ENCODE results near the gene IL12A. TPM values are rescaled to one million over a fixed set of nuclear protein-coding genes. Genes with fewer than 3 reads are reported as not detected.

Gene IL12A
- total RNA-seq, 1 donor from 2014 or later: not detected

DNA sequence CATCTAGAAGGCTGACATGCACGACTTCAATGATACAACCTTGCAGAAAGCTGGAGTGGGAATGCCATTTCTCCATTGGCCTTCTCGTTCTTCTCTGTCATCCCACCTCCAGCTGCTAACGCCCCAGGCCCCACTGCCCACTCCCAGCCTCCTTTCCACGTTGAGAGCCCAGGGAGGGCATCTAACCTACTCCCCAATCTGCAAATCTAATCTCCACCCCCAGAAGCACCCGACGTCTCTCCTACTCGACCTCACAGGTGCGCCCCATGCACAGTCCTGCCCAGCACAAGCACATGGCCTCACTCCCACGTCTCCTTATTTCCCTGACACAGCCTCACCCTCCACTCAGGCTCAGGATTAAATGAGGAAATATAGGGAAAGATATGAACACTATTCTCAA lies 33.4 kb downstream of the IL12A start:
- no peak overlapping the region for H3K4me3 ChIP-seq
- TF ChIP-seq, protein P1, sequence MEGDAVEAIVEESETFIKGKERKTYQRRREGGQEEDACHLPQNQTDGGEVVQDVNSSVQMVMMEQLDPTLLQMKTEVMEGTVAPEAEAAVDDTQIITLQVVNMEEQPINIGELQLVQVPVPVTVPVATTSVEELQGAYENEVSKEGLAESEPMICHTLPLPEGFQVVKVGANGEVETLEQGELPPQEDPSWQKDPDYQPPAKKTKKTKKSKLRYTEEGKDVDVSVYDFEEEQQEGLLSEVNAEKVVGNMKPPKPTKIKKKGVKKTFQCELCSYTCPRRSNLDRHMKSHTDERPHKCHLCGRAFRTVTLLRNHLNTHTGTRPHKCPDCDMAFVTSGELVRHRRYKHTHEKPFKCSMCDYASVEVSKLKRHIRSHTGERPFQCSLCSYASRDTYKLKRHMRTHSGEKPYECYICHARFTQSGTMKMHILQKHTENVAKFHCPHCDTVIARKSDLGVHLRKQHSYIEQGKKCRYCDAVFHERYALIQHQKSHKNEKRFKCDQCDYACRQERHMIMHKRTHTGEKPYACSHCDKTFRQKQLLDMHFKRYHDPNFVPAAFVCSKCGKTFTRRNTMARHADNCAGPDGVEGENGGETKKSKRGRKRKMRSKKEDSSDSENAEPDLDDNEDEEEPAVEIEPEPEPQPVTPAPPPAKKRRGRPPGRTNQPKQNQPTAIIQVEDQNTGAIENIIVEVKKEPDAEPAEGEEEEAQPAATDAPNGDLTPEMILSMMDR (IDR thresholded peaks at IDR 0.05): no peak
- intact Hi-C loops (cut with DNase I): no loop called here
- no peaks in the 10 kb centered on the region for H3K36me3 ChIP-seq
- H3K4me1 ChIP-seq: no peaks in the 10 kb centered on the region
- no peaks in the 10 kb centered on the region for H3K9me3 ChIP-seq
- H3K27me3 ChIP-seq: no peaks in the 10 kb centered on the region
- no peak overlapping the region for H3K27ac ChIP-seq
- DNase-seq (ENCODE audit: low spot score in 2 of 2): no peak

DNA sequence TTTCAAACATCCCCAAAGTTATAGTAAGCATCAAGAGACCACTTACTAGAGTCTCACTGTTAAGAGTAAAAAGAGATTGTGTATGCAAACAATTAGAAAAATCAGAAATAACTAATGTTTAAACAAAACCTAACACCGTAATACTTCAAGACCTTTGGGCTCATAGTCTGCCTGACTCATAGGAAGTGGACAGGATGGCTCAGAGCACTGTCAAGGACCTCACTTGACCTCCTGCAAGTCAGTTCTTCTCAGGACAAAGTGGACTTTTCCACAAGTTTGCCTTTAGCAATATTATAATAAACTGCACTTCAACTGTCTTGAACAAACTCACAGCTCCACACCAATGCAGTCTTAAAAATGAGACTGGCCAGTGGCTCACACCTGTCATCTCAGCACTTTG lies 34.8 kb downstream of the IL12A start:
- Histone ChIP-seq H3K27me3 (no peaks in the 10 kb centered on the region), H3K4me3 (no peak overlapping the region), H3K36me3 (no peaks in the 10 kb centered on the region), H3K9me3 (no peaks in the 10 kb centered on the region), H3K27ac (no peak overlapping the region), H3K4me1 (no peaks in the 10 kb centered on the region)
- no peak for DNase-seq (ENCODE audit: low spot score in 2 of 2)
- intact Hi-C loops (cut with DNase I): no loop called here
- TF ChIP-seq, protein P1 (IDR thresholded peaks at IDR 0.05): no peak

DNA sequence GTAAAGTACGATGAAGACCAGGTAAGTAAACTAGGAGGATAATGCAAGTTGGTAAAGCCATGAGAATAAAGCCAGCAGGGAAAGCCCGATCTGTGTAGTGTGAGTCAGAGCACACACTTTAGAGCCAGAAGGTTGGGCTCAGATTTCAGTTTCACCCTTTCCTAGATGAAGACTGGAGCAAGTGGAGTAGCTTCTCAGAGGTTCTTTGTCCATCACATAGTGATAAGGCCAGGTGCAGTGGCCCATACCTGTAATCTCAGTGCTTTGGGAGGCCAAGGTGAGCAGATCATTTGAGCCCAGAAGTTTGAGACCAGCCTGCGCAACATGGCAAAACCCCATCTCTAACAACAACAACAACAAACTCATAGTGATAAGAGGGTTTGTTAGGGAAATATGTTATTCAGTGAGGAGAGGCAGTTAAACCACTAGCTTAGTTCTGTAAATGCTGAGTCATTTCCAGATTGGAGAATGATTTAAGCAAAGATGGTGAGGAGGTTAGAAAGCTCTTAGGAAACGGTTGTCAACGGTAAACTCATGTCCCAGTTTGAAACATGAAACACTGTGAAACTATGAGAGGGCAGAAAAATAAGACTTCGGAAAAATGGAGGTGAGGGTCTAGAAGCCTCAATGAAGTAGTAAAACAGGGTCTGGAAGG lies 39.0 kb downstream of the IL12A start:
- H3K9me3 ChIP-seq: no peaks in the 10 kb centered on the region
- TF ChIP-seq, protein P1 (IDR thresholded peaks at IDR 0.05): no peak
- H3K27me3 ChIP-seq: no peaks in the 10 kb centered on the region
- no peak overlapping the region for H3K27ac ChIP-seq
- no peaks in the 10 kb centered on the region for H3K4me1 ChIP-seq
- intact Hi-C loops (cut with DNase I): no loop called here
- H3K4me3 ChIP-seq: no peak overlapping the region
- no peaks in the 10 kb centered on the region for H3K36me3 ChIP-seq
- no peak for DNase-seq (ENCODE audit: low spot score in 2 of 2)

DNA sequence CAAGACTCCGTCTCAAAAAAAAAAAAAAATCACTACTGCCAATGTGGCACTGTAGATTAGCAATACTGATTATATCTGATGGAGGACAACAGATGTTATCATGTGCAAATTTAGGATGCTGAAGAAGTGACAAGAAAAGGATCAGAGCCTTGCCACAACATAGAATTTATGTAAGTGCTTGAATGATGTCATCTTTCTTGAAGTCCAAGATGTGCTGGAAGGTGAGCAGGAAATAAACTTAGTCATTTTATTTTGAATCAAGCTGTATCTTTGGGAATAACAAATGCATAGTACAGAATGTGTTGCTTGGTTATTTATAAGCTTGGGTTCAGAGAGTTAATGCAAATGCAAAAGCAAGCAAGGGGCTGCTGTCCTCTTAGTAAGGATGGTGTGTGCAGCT lies 47.1 kb downstream of the IL12A start:
- H3K9me3 ChIP-seq: no peaks in the 10 kb centered on the region
- peaks cover 5% of the 10 kb centered on the region for H3K27me3 ChIP-seq
- H3K4me1 ChIP-seq: peaks cover 3 to 6% of the 10 kb centered on the region in 2 donors
- no peak overlapping the region for H3K4me3 ChIP-seq
- no peak for DNase-seq (ENCODE audit: low spot score in 2 of 2)
- intact Hi-C loops (cut with DNase I): loop anchor here (10.0 kb wide), 1 partner anchor 309 kb away; no protein-coding TSS in a partner anchor
- H3K36me3 ChIP-seq: no peaks in the 10 kb centered on the region
- TF ChIP-seq, protein P1 (IDR thresholded peaks at IDR 0.05): no peak
- no peak overlapping the region for H3K27ac ChIP-seq

DNA sequence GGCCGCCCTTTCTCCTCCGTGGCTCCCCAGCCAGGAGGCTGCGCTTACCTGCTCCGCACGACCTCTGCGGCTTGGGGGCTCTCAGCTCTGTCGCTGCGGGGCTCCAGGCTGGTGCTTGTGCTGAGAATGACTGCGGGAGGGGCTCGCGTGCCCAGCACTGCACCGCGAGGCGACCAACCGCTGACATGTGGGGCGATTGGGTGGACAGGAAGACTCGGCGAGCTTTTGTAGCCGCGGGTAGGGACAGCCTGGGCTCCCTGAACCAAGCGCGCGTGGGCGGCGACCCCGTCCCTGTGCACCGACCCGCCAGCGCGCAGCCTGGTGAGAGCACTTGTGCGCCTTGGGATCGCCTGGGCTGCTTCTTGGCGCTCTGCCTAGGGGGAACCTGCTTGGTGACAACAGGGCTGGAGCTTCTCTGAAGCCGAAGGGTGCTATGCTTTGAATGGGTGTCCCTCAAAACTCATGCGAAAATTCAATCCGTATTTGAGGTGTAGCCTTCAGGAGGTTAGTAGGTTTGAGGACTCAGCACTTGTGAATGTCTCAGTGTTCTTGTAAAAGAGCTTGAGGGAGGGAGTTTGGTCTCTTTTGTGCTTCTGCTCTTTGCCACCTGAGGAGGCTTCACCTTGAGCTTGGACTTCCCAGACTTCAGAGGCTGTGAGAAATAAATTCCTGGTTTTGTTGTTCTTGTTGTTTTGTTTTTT lies 50.4 kb downstream of the IL12A start:
- no peaks in the 10 kb centered on the region for H3K36me3 ChIP-seq
- H3K4me1 ChIP-seq: peaks cover 3 to 6% of the 10 kb centered on the region in 2 donors
- no peak overlapping the region for H3K27ac ChIP-seq
- H3K27me3 ChIP-seq: peaks cover 5% of the 10 kb centered on the region
- no peaks in the 10 kb centered on the region for H3K9me3 ChIP-seq
- DNase-seq (ENCODE audit: low spot score in 2 of 2): no peak
- intact Hi-C loops (cut with DNase I): loop anchor here (10.0 kb wide), 1 partner anchor 306 kb away; no protein-coding TSS in a partner anchor
- TF ChIP-seq, protein P1 (IDR thresholded peaks at IDR 0.05): no peak
- peak overlapping the region; percentile 44 to 58 for H3K4me3 ChIP-seq

All from ascending aorta (tissue), 2 donors.